Measurements from ENCODE around the gene LMBRD2.
"Not testable (repeated sequence)": the region's sequence is repeated elsewhere in the genome, so short reads cannot be mapped to it uniquely, and the experiment has no call there.

LMBRD2 gene

DNA sequence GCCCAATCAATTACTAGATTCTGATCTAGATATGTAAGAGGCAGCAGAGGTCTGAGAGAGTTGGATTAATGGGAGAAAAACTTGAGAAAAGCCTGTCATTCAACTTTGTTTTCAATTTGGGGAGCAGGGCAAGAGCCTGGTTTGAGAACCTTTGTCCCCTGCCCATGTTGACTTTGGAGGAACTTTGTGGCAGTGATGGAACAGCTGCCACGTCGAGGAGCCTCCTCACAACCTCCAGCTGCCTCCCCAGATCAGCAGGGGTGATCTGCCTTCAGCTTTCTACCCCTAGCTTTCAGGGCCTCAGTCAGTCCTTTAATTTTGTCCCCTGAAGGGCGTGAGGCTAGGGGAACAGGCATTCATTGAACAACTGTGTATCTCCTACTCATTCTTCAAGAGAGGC, 8.9 kb upstream of the LMBRD2 start:
- no peak for DNase-seq

- no peak for DNase-seq
Observed at GRCh38 chr5:36158144-36158543, 6.5 kb upstream of the LMBRD2 start.

GRCh38 chr5:36156619-36157018, 4.9 kb upstream of the LMBRD2 start:
- DNase-seq: no peak

DNA sequence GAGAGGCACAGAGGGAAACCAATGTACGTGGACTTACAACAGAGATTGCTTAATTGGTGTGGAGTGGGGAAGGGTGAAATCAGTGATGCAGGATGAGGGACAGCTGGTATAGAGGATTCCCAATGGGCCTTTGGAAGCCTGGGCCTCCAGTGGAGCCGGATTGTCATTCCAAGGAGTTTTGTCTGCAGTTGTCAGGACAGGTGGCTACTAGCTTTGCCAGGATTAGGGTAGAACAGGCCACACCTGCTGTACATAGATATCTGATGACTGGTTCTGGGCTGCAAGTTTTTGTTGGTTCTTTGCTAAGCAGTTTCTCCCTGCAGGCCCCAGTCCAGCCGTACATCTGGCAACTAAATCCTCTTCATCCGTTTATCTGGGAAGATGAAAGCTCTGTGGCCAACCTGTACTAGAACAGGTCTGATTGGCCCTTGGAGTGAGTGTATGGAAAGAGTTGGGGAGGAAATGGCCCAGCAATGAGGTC, 4.5 kb upstream of the LMBRD2 start:
- DNase-seq: peak; percentile 32

DNA sequence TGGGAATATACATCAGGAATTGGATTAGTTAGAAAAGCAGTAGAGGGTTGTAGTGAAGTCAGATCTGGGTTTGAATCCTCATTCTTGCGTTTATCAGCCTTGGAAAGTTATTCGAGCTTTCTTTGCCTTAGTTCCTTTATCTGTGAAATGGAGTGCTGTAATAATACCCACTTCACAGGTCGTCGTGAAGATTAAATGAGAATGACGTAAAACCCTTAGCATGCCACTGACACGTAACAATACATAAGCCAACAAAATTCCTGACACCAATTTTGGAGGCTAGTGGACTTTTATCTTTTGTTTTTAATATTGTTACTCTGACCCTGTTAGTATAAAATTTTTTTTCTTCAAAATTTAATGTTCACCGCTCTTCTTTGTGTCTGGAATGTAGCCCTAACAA, 3.6 kb upstream of the LMBRD2 start:
- DNase-seq: no peak

DNA sequence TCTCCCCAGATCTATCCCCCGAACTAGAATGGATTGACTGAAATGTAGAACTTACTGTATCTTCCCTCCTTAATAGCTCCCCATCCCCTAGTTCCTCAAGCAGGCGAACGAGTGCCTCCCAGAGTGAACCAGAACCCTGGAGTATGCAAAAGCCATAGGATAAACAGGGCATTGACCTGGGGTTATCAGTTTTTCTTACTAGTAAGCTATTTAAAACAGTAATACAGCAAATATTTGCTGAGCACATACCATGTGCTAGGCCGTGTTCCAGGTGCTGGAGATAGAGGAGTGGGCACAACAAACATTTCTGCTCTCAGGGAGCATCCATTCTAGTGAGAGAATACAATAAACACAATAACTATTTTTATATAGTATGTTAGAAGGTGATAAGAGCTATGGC, 2.0 kb upstream of the LMBRD2 start:
- DNase-seq: no peak

- no peak for DNase-seq
Observed at GRCh38 chr5:36153298-36153677, 1.6 kb upstream of the LMBRD2 start.

GRCh38 chr5:36152324-36153297, 924 bp upstream of the LMBRD2 start:
- DNase-seq: peak; percentile 70

- DNase-seq: peak; percentile 89
Observed at GRCh38 chr5:36150676-36151433, 832 bp downstream of the LMBRD2 start.

GRCh38 chr5:36147681-36148080, 4.0 kb downstream of the LMBRD2 start:
- no peak for DNase-seq

- DNase-seq: no peak
Observed at GRCh38 chr5:36146390-36146789, 5.3 kb downstream of the LMBRD2 start.

GRCh38 chr5:36145311-36145710, 6.4 kb downstream of the LMBRD2 start:
- no peak for DNase-seq

DNA sequence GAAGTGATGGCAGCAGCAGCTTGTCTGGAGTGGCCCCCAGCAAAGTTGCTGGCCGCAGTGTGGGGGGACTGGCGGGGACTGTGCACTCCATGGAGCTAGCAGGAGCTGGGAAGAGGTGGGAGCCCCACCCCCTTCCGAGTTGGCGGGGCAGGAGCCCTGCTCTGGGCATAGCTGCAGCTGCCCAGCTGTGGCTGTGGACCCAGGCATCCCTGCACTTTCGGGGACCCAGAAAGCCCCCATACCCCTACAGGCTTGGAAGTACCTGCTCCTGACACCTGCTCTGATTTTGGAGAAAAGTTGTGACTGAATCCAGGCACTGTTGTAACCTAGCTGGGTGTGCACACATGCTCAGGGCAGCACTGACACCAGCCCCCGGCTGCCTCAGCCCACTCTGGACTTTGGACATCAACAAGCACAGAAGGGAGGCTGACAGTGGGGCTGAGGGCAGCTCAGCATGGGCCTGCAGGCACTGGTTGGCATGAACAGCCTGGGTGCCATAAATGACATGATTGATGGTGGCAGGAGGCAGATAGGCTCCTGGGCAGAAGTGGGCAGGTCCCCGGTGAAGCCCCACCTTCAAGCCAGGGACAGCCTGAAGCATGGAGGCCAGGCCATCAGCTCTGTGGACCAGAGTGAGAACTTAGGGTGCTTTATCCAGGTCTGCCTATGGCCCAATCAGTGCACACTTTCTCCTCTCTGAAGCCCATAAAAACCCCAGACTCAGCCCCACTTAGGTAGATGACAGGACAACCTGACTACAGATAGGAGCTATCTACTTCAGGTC, 12.6 kb downstream of the LMBRD2 start:
- no peak for DNase-seq

DNA sequence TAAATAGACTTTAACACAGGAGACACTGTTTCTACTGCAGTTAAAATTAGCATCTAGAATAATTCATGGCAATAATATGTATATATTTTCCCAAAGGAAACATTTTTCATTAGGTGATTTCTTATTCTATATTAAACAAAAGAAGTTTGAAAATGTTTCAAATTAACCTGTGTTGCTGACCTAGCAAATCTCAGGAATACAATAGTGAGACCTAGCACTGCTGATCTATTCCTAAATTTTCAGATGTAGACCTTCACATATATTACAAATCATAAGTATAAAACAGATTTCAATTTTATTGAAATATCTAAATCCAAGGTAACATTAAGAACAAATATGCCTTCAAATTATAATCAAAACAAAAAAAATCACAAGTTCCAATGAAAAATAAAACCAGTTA, 15.1 kb downstream of the LMBRD2 start:
- no peak for DNase-seq

- DNase-seq: no peak
Observed at GRCh38 chr5:36135988-36136387, 15.7 kb downstream of the LMBRD2 start.

DNA sequence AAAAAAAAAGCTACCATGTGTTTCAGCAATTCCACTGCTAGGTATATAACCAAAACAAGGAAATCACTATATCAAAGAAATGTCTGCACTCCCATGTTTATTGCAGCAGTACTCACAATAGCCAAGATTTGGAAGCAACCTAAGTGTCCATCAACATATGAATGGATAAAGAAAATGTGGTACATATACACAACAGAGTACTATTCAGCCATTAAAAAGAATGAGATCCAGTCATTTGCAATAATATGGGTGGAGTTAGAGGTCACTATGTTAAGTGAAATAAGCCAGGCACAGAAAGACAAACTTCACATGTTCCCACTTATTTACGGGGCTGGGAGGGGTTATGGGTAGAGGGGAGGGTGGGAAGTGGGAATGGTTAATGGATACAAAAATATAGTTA, 18.7 kb downstream of the LMBRD2 start:
- DNase-seq: not testable (repeated sequence)

GRCh38 chr5:36129666-36130065, 22.0 kb downstream of the LMBRD2 start:
- DNase-seq: not testable (repeated sequence)

GRCh38 chr5:36128795-36129194, 22.9 kb downstream of the LMBRD2 start:
- no peak for DNase-seq

GRCh38 chr5:36125868-36126267, 25.8 kb downstream of the LMBRD2 start:
- DNase-seq: no peak

- DNase-seq: no peak
Observed at GRCh38 chr5:36111238-36111637, 40.4 kb downstream of the LMBRD2 start.

GRCh38 chr5:36108758-36109460, 42.8 kb downstream of the LMBRD2 start:
- DNase-seq: no peak

DNA sequence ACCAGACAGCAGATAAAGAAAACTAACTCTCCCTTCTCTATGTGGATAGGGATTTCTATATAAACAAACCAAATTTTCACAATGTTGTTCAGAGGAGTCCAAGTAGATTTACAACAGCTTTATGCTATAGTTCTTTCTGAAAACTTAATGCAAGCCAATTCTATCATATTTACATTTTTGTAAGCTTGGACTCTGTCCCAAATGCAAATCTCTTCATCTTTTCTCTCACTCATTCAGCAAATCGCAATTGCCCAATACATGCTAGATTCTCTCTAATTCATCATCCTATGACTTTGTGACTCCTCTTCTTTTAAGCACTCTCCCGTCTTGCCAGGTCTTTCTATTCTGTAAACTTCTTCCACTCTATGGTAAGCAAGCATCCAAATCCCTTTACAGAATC, 45.9 kb downstream of the LMBRD2 start:
- DNase-seq: no peak

Data from NCI-H69 (cell line).